Chondrocyte (in vitro differentiated cells): ENCODE measurements around the gene NRDE2. TPM values are rescaled to one million over a fixed set of nuclear protein-coding genes. Genes with fewer than 3 reads are reported as not detected.
A peak's percentile ranks its signal among the peaks of the same experiment; 100 is the strongest.
"Not testable (repeated sequence)": the region's sequence is repeated elsewhere in the genome, so short reads cannot be mapped to it uniquely, and the experiment has no call there.

Experiments used
- DNase-seq: peaks from one replicate; pipeline ENCODE4 v3.0.0; 2021; ENCODE audit warnings: mixed read lengths, low spot score
- H3K27ac Mint-ChIP-seq: one replicate; pipeline ENCODE4 v1.8.0; 2021; ENCODE audit warnings: mild to moderate bottlenecking, moderate library complexity, mixed read lengths; ENCODE audit not compliant: unreplicated experiment
- H3K27me3 Mint-ChIP-seq: 2 replicates; pipeline ENCODE4 v1.8.0; 2021; ENCODE audit warnings: low read depth, mixed read lengths
- H3K36me3 Mint-ChIP-seq: 2 replicates; pipeline ENCODE4 v1.8.0; 2021; ENCODE audit warnings: low read depth, mixed read lengths
- H3K4me1 Mint-ChIP-seq: 2 replicates; pipeline ENCODE4 v1.8.0; 2021; ENCODE audit warnings: low read depth, mild to moderate bottlenecking, mixed read lengths
- H3K4me3 Mint-ChIP-seq: one replicate; pipeline ENCODE4 v1.8.0; 2021; ENCODE audit warnings: mild to moderate bottlenecking, moderate library complexity, mixed read lengths; ENCODE audit not compliant: unreplicated experiment
- H3K9me3 Mint-ChIP-seq: 2 replicates; pipeline ENCODE4 v1.8.0; 2021; ENCODE audit warnings: low read depth, mixed read lengths
- CTCF ChIP-seq: fragments of 200-600 bp; sonication (generic); IDR thresholded peaks from 2 replicates; pipeline ENCODE4 v1.5.0; 2021; ENCODE audit warnings: antibody characterized with exemption, mild to moderate bottlenecking, moderate library complexity
- total RNA-seq: library from RNA; stranded (reverse); gene quantifications from 3 replicates; pipeline ENCODE4 v1.2.1, GENCODE V29; 2021

The NRDE2 gene
- total RNA-seq, 1 donor from 2014 or later = 16.1 TPM

DNA sequence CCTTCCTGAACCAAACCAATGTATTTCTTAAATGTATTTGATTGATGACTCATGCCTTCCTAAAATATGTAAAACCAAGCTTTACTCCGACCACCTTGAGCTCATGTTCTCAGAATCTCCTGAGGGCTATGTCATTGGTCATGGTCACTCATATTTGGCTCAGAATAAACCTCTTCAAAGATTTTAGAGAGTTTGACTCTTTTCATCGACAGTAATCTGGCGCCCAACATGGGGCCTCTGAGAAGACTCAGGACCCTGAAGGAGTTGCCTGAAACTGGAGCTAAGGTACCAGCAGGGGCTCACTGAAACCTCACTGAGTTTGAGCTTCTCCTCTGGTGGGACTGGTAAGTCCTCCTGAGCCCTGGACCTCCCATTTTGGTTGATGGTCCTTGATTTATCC lies 92.6 kb downstream of the NRDE2 start:
- H3K9me3 Mint-ChIP-seq = peaks cover 38% of the 10 kb centered on the region

GRCh38 chr14:90235179-90235976 lies 96.4 kb downstream of the NRDE2 start:
- peaks cover 8% of the 10 kb centered on the region for H3K36me3 Mint-ChIP-seq
- no peaks in the 10 kb centered on the region for H3K4me1 Mint-ChIP-seq

More for the DNA sequence above, 92.6 kb downstream of the NRDE2 start:
- Mint-ChIP-seq H3K4me3 (no peak overlapping the region), H3K27ac (no peak overlapping the region), H3K4me1 (no peaks in the 10 kb centered on the region), H3K27me3 (no peaks in the 10 kb centered on the region), H3K36me3 (peaks cover 9% of the 10 kb centered on the region)
- DNase-seq = no peak
- no peak for TF ChIP-seq CTCF

DNA sequence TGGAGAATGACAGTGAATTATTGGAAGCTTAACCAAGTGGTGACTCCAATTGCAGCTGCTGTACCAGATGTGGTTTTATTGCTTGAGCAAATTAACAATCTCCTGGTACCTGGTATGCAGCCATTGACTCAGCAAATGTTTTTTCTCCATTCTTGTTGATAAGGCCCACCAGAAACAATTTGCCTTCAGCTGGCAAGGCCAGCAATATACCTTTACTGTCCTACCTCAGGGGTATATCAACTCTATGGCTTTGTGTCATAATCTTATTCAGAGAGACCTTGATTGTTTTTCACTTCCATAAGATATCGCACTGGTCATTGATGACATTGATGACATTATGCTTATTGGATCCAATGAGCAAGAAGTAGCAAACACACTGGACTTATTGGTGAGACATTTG lies 101.8 kb downstream of the NRDE2 start:
- not testable (repeated sequence) for H3K4me1 Mint-ChIP-seq, H3K4me3 Mint-ChIP-seq, H3K36me3 Mint-ChIP-seq, DNase-seq, H3K9me3 Mint-ChIP-seq, H3K27ac Mint-ChIP-seq
- peaks cover 24% of the 10 kb centered on the region for H3K27me3 Mint-ChIP-seq

More at GRCh38 chr14:90235179-90235976, 96.4 kb downstream of the NRDE2 start:
- Mint-ChIP-seq H3K4me3 (no peak overlapping the region), H3K27ac (no peak overlapping the region), H3K9me3 (peaks cover 31% of the 10 kb centered on the region), H3K27me3 (peaks cover 13% of the 10 kb centered on the region)
- peak; percentile 97 for TF ChIP-seq CTCF
- DNase-seq = no peak

DNA sequence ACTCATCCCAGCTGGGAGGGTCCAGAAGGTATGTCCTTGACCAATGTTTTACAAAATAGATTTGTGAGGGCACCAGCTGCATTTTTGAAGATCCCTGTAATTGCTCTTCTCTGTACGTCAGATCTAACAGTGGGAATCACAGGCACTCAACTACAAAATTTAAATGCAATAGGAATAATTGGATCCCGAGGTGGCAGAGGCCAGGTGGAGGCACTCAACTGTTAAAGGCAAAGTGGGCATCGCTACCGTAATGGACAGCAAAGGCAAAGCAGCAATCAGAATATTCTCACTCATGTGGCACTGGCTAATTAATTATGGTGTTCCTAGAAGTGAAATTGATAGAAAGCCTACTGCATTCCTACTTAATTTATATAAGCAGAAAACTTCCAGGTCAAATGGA lies 103.3 kb downstream of the NRDE2 start:
- Mint-ChIP-seq H3K27ac (no peak overlapping the region), H3K4me1 (no peaks in the 10 kb centered on the region), H3K9me3 (peaks cover 13% of the 10 kb centered on the region), H3K36me3 (no peaks in the 10 kb centered on the region), H3K4me3 (no peak overlapping the region), H3K27me3 (peaks cover 28% of the 10 kb centered on the region)
- DNase-seq = no peak
- no peak for TF ChIP-seq CTCF

Other genes with a start within 250 kb of the NRDE2 start
- gene PSMC1, start 75.4 kb downstream of the NRDE2 start, total RNA-seq = 78.6 to 97.6 TPM (median 79.3 TPM) in 3 replicates
- gene CALM1, start 65.1 kb upstream of the NRDE2 start, total RNA-seq = 236 to 273 TPM (median 270 TPM) in 3 replicates